ENCODE results near the gene COL24A1.

- TF ChIP-seq POLR2A (IDR thresholded peaks at IDR 0.05) = no peak
- TF ChIP-seq, protein P1, sequence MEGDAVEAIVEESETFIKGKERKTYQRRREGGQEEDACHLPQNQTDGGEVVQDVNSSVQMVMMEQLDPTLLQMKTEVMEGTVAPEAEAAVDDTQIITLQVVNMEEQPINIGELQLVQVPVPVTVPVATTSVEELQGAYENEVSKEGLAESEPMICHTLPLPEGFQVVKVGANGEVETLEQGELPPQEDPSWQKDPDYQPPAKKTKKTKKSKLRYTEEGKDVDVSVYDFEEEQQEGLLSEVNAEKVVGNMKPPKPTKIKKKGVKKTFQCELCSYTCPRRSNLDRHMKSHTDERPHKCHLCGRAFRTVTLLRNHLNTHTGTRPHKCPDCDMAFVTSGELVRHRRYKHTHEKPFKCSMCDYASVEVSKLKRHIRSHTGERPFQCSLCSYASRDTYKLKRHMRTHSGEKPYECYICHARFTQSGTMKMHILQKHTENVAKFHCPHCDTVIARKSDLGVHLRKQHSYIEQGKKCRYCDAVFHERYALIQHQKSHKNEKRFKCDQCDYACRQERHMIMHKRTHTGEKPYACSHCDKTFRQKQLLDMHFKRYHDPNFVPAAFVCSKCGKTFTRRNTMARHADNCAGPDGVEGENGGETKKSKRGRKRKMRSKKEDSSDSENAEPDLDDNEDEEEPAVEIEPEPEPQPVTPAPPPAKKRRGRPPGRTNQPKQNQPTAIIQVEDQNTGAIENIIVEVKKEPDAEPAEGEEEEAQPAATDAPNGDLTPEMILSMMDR (IDR thresholded peaks at IDR 0.05) = no peak
- TF ChIP-seq POLR2AphosphoS5 (IDR thresholded peaks at IDR 0.05) = no peak
Measured at GRCh38 chr1:85839459-85839858, 317.1 kb downstream of the COL24A1 start.

All from breast epithelium (tissue), 3 donors.